CD14-positive monocyte (primary cell): ENCODE measurements around the gene TFAP2D. TPM values are rescaled to one million over a fixed set of nuclear protein-coding genes. Genes with fewer than 3 reads are reported as not detected.

Experiments used
- DNase-seq, 3 donors: peaks; one replicate each; pipeline ENCODE4 v3.0.0-alpha.2; 2011 to 2022
- H2AFZ ChIP-seq: 2 replicates; pipeline ENCODE4 v1.6.0; 2012; ENCODE audit warnings: mild to moderate bottlenecking, low read depth, low read length, inconsistent platforms; ENCODE audit not compliant: insufficient read depth, poor library complexity, severe bottlenecking
- H3K27ac ChIP-seq, 2 donors: 1 replicate in 1 of 2; 2 replicates in 1 of 2; pipeline ENCODE4 v1.5.1; 2012 to 2013; ENCODE audit warnings: low read length in 2 of 2, control low read depth in 1 of 2, inconsistent platforms in 1 of 2, low read depth in 1 of 2, mild to moderate bottlenecking in 1 of 2
- H3K27me3 ChIP-seq, 2 donors: one replicate each; pipeline versions ENCODE4 v1.6.0 to v1.6.1; 2011 to 2013; ENCODE audit warnings: low read length in 2 of 2; ENCODE audit not compliant: control insufficient read depth in 2 of 2, insufficient read depth in 2 of 2
- H3K36me3 ChIP-seq, 2 donors: replicated peaks in 1 of 2; 1 replicate in 1 of 2; 2 replicates in 1 of 2; pipeline versions ENCODE4 v1.5.1 to v1.6.1; 2012 to 2013; ENCODE audit warnings: low read length in 2 of 2, control low read depth in 1 of 2, inconsistent platforms in 1 of 2, mild to moderate bottlenecking in 1 of 2; ENCODE audit not compliant: insufficient read depth in 2 of 2, control insufficient read depth in 1 of 2
- H3K4me1 ChIP-seq, 2 donors: 1 replicate in 1 of 2; 2 replicates in 1 of 2; pipeline versions ENCODE4 v1.5.1 to v1.6.1; 2012 to 2013; ENCODE audit warnings: low read length in 2 of 2, control low read depth in 1 of 2, inconsistent platforms in 1 of 2, mild to moderate bottlenecking in 1 of 2, moderate library complexity in 1 of 2; ENCODE audit not compliant: insufficient read depth in 2 of 2, control insufficient read depth in 1 of 2
- H3K4me2 ChIP-seq: replicated peaks from 2 replicates; pipeline ENCODE3; 2012; ENCODE audit warnings: low read length, moderate library complexity, mild to moderate bottlenecking; ENCODE audit not compliant: poor library complexity, severe bottlenecking; ENCODE audit errors: extremely low read depth
- H3K4me3 ChIP-seq, 3 experiments: fragments of 200-600 bp in 1 of 3; sonication (generic) in 1 of 3; replicated peaks in 1 of 3; 1 replicate in 2 of 3; 2 replicates in 1 of 3; pipeline ENCODE4 v1.5.1; 2011 to 2013; ENCODE audit warnings: low read length in 3 of 3, mild to moderate bottlenecking in 3 of 3, control low read depth in 2 of 3, low read depth in 2 of 3, inconsistent platforms in 1 of 3, moderate library complexity in 1 of 3
- H3K79me2 ChIP-seq: 2 replicates; pipeline ENCODE4 v1.6.0; 2012; ENCODE audit warnings: mild to moderate bottlenecking, control low read depth, inconsistent platforms, low read length, moderate library complexity; ENCODE audit not compliant: insufficient read depth
- H3K9ac ChIP-seq: 2 replicates; pipeline ENCODE4 v1.6.0; 2017; ENCODE audit warnings: low read length, mild to moderate bottlenecking; ENCODE audit not compliant: insufficient read depth, poor library complexity, severe bottlenecking
- H3K9me3 ChIP-seq, 2 donors: replicated peaks in 1 of 2; 1 replicate in 1 of 2; 2 replicates in 1 of 2; pipeline versions ENCODE4 v1.5.1 to v1.6.1; 2012 to 2013; ENCODE audit warnings: low read length in 2 of 2, control low read depth in 1 of 2; ENCODE audit not compliant: control insufficient read depth in 1 of 2, insufficient read depth in 1 of 2
- H4K20me1 ChIP-seq: 2 replicates; pipeline ENCODE4 v1.6.0; 2012; ENCODE audit warnings: mild to moderate bottlenecking, low read length, control low read depth, moderate library complexity; ENCODE audit not compliant: insufficient read depth
- H3K27ac Mint-ChIP-seq, 7 donors: one replicate each; pipeline ENCODE4 v1.8.0; 2020; ENCODE audit warnings: mild to moderate bottlenecking in 7 of 7, mixed read lengths in 7 of 7, moderate library complexity in 6 of 7, inconsistent platforms in 2 of 7
- H3K27me3 Mint-ChIP-seq, 3 donors: one replicate each; pipeline ENCODE4 v1.8.0; 2021 to 2022; ENCODE audit warnings: low read depth in 3 of 3, mild to moderate bottlenecking in 3 of 3, mixed read lengths in 3 of 3, moderate library complexity in 3 of 3, inconsistent platforms in 1 of 3
- H3K36me3 Mint-ChIP-seq, 2 donors: one replicate each; pipeline ENCODE4 v1.8.0; 2020; ENCODE audit warnings: mixed read lengths in 2 of 2, inconsistent platforms in 1 of 2, mild to moderate bottlenecking in 1 of 2
- H3K4me1 Mint-ChIP-seq: one replicate; pipeline ENCODE4 v1.8.0; 2020; ENCODE audit warnings: mild to moderate bottlenecking, mixed read lengths
- H3K4me3 Mint-ChIP-seq, 2 donors: one replicate each; pipeline ENCODE4 v1.8.0; 2020; ENCODE audit warnings: mild to moderate bottlenecking in 2 of 2, mixed read lengths in 2 of 2, moderate library complexity in 1 of 2
- H3K9me3 Mint-ChIP-seq, 7 donors: one replicate each; pipeline ENCODE4 v1.8.0; 2020 to 2022; ENCODE audit warnings: mixed read lengths in 7 of 7, mild to moderate bottlenecking in 6 of 7, moderate library complexity in 6 of 7, inconsistent platforms in 2 of 7
- CTCF ChIP-seq: fragments of 200-600 bp; IDR thresholded peaks from one replicate; pipeline ENCODE4 v1.8.0; 2022; ENCODE audit warnings: antibody characterized with exemption, mild to moderate bottlenecking
- WGBS: methylation state at CpG from one replicate; pipeline ENCODE4 v1.1.5; 2013; ENCODE audit warnings: missing lambda C conversion rate; ENCODE audit not compliant: insufficient coverage; 5-methylcytosine and 5-hydroxymethylcytosine counted together
- intact Hi-C, 2 donors: fragments of 100-400 bp; cut with micrococcal nuclease; formaldehyde crosslinking; loops; one replicate each; pipeline versions ENCODE4 v1.15.0 to v1.15.1; 2023
- polyA plus RNA-seq, 3 donors: library from polyadenylated mRNA; depleted of rRNA in 1 of 3; unstranded in 2 of 3; stranded (reverse) in 1 of 3; fragments of 300-500 nt in 2 of 3; fragments of >200 nt in 1 of 3; fragmentation: Illumina TruSeq in 2 of 3; gene quantifications; 1 replicate in 2 of 3; 2 replicates in 1 of 3; pipeline ENCODE4 v1.2.3, GENCODE V29; 2012 to 2021

Gene TFAP2D
- polyA plus RNA-seq, 3 donors = not detected

DNA sequence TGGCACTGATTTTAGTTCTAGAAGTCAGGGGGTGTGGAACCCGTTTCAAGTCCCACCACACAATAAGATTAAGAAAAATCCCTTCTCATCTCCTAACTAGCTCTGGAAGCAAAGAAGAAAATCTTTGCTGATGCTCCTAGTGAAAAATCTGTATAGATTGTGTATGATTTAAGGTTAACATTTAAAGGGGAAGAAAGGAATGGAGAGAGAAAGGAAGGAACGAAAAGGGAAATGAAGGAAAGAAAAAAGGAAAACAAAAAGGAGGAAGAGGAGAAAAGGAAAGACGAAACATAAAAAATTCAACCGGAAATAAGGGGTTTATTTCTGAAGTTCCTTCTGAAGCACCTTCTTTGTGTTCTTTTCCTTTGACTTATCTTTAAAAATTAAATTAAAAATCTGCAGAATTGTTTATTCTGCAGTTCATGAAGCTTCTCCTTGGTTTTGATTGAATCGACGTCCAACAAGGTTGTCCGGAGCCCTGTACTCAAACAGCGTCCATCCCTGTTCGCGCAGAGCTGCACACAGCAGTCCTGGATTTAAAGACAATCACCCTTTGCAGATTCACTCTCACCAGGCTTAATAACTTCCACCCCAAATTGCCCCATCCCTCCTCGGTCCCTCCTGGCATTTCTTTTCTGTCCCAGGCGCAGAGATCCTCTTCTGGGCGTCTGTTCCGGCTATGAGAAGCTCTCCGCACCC lies 103.8 kb downstream of the TFAP2D start:
- Histone ChIP-seq H3K27me3 (peaks cover 56 to 75% of the 10 kb centered on the region in 2 donors), H3K27ac (no peak overlapping the region), H3K4me2 (no peak overlapping the region), H3K4me3 (no peak overlapping the region), H3K4me1 (peaks cover 4 to 5% of the 10 kb centered on the region in 2 donors), H3K9me3 (peaks cover 0 to 13% of the 10 kb centered on the region in 2 donors), H4K20me1 (no peaks in the 10 kb centered on the region), H2AFZ (no peak overlapping the region), H3K9ac (no peak overlapping the region), H3K79me2 (no peaks in the 10 kb centered on the region), H3K36me3 (no peaks in the 10 kb centered on the region)
- peaks cover 60 to 79% (median 67%) of the 10 kb centered on the region in 3 donors for H3K27me3 Mint-ChIP-seq
- H3K36me3 Mint-ChIP-seq = peaks cover 0 to 9% of the 10 kb centered on the region in 2 donors
- peak overlapping the region in 1 of 2 donors; percentile 80 for H3K4me3 Mint-ChIP-seq
- no peak overlapping the region for H3K27ac Mint-ChIP-seq
- no peak for DNase-seq
- peaks cover 0 to 4% (median 3%) of the 10 kb centered on the region in 7 donors for H3K9me3 Mint-ChIP-seq
- WGBS = 6% methylated on average over 6 of the region's 15 CpGs
- no peak for TF ChIP-seq CTCF
- H3K4me1 Mint-ChIP-seq = peaks cover 21% of the 10 kb centered on the region
- intact Hi-C loops = loop anchor here (5.0 to 10.0 kb wide), 5 partner anchors 535 to 1448 kb away; no protein-coding TSS in a partner anchor

- H3K27ac Mint-ChIP-seq = no peak overlapping the region
- Histone ChIP-seq H3K36me3 (no peaks in the 10 kb centered on the region), H3K27me3 (peaks cover 61 to 80% of the 10 kb centered on the region in 2 donors), H3K9me3 (peaks cover 0 to 18% of the 10 kb centered on the region in 2 donors), H3K9ac (no peak overlapping the region), H3K4me2 (no peak overlapping the region), H3K4me1 (peaks cover 4 to 5% of the 10 kb centered on the region in 2 donors), H3K4me3 (no peak overlapping the region), H2AFZ (no peak overlapping the region), H4K20me1 (no peaks in the 10 kb centered on the region), H3K27ac (no peak overlapping the region), H3K79me2 (no peaks in the 10 kb centered on the region)
- intact Hi-C loops = loop anchor here (5.0 to 10.0 kb wide), 5 partner anchors 535 to 1447 kb away; no protein-coding TSS in a partner anchor
- WGBS = no CpG with 5 or more reads among the region's 2 CpGs
- H3K27me3 Mint-ChIP-seq = peaks cover 65 to 84% (median 72%) of the 10 kb centered on the region in 3 donors
- H3K4me1 Mint-ChIP-seq = peaks cover 21% of the 10 kb centered on the region
- no peak for DNase-seq
- TF ChIP-seq CTCF = no peak
- peak overlapping the region in 1 of 2 donors; percentile 64 for H3K4me3 Mint-ChIP-seq
- H3K9me3 Mint-ChIP-seq = peaks cover 0 to 4% (median 3%) of the 10 kb centered on the region in 7 donors
- peaks cover 0 to 9% of the 10 kb centered on the region in 2 donors for H3K36me3 Mint-ChIP-seq
Measured at GRCh38 chr6:50817646-50817950, 104.3 kb downstream of the TFAP2D start.
